A549 (cell line): Measurements from ENCODE around the gene VASN. TPM values are rescaled to one million over a fixed set of nuclear protein-coding genes. Genes with fewer than 3 reads are reported as not detected.

Experiments used
- ATAC-seq, 2 experiments: fragments of 200-7000 bp in 1 of 2; fragments of >200 bp in 1 of 2; cut with Nextera tagmentation in 1 of 2; cut with Tn5 transposase in 1 of 2; 3 replicates each; pipeline versions ENCODE4 v1.8.0 to v1.9.1; 2018 to 2020; ENCODE audit warnings: mild to moderate bottlenecking in 1 of 2, moderate library complexity in 1 of 2
- CTCF ChIA-PET: fragments of 300-600 bp; sonication (Branson Sonifier 250); formaldehyde crosslinking; extraction: SDS; loops from one replicate; lab custom pipeline; 2021; ENCODE audit warnings: antibody characterized with exemption, inconsistent platforms; lab: Yijun Ruan, JAX
- POLR2A ChIA-PET: fragments of 350-600 bp; formaldehyde crosslinking; extraction: SDS; loops from one replicate; lab custom pipeline; 2021; ENCODE audit warnings: antibody characterized with exemption, inconsistent platforms; lab: Yijun Ruan, JAX
- DNase-seq, 2 experiments: peaks; one replicate each; pipeline versions ENCODE4 v3.0.0 to v3.0.0-alpha.2; 2011 to 2016; ENCODE audit warnings: low read depth in 1 of 2, low spot score in 1 of 2
- FAIRE-seq: peaks from 2 replicates; lab custom pipeline; 2011; peaks lifted over from hg19 to GRCh38; lab: Jason Lieb, UNC
- H3K27ac ChIP-seq, 2 experiments: fragments of >200 bp; sonication (Bioruptor Twin); formaldehyde crosslinking; 3 replicates each; pipeline ENCODE4 v1.5.1; 2016 to 2017
- H3K4me1 ChIP-seq: fragments of >200 bp; sonication (Bioruptor Twin); formaldehyde crosslinking; 3 replicates; pipeline ENCODE4 v1.6.1; 2016
- H3K4me2 ChIP-seq: fragments of >200 bp; sonication (Bioruptor Twin); formaldehyde crosslinking; 3 replicates; pipeline ENCODE4 v1.6.1; 2016
- H3K4me3 ChIP-seq: fragments of >200 bp; sonication (Bioruptor Twin); formaldehyde crosslinking; 3 replicates; pipeline ENCODE4 v1.5.1; 2016
- H3K9me3 ChIP-seq: fragments of >200 bp; sonication (Bioruptor Twin); formaldehyde crosslinking; 3 replicates; pipeline ENCODE4 v1.6.1; 2016
- CBX2 ChIP-seq: fragments of 200-600 bp; sonication (generic); IDR thresholded peaks from 2 replicates; pipeline ENCODE4 v1.6.1; 2016; ENCODE audit warnings: low read depth, mild to moderate bottlenecking, borderline replicate concordance
- CHD4 ChIP-seq: fragments of 200-600 bp; sonication (generic); IDR thresholded peaks from 2 replicates; pipeline ENCODE4 v1.6.1; 2016; ENCODE audit warnings: antibody characterized with exemption, mild to moderate bottlenecking, borderline replicate concordance
- EHMT2 ChIP-seq: fragments of 200-600 bp; sonication (generic); IDR thresholded peaks from 2 replicates; pipeline ENCODE4 v1.6.1; 2016; ENCODE audit warnings: antibody characterized with exemption, low read depth, mild to moderate bottlenecking, moderate library complexity
- ESRRA ChIP-seq: fragments of 150-350 bp; IDR thresholded peaks from 2 replicates; pipeline ENCODE4 v1.6.1; 2014; ENCODE audit warnings: mild to moderate bottlenecking, low read length, borderline replicate concordance
- FOSB ChIP-seq: fragments of 250-450 bp; sonication (Bioruptor Pico); IDR thresholded peaks from 2 replicates; pipeline ENCODE4 v1.5.0; 2020; ENCODE audit warnings: mild to moderate bottlenecking, moderate library complexity
- FOSL2 ChIP-seq, 2 experiments: fragments of 450-650 bp in 1 of 2; fragments of >200 bp in 1 of 2; sonication (Bioruptor Twin) in 1 of 2; formaldehyde crosslinking; IDR thresholded peaks; 2 replicates each; pipeline versions ENCODE4 v1.5.0 to v1.6.1; 2016 to 2020; ENCODE audit warnings: mild to moderate bottlenecking in 1 of 2, moderate library complexity in 1 of 2
- HDAC2 ChIP-seq: fragments of 200-600 bp; sonication (generic); IDR thresholded peaks from 2 replicates; pipeline ENCODE4 v1.6.1; 2016
- HOXA7 ChIP-seq: fragments of 250-450 bp; sonication (Bioruptor Pico); IDR thresholded peaks from 2 replicates; pipeline ENCODE4 v1.5.0; 2020; ENCODE audit warnings: mild to moderate bottlenecking, moderate library complexity
- HOXB13 ChIP-seq: fragments of 250-450 bp; sonication (Bioruptor Pico); IDR thresholded peaks from 2 replicates; pipeline ENCODE4 v1.5.0; 2020; ENCODE audit warnings: low read depth, mild to moderate bottlenecking, moderate library complexity
- HOXB5 ChIP-seq: fragments of 250-450 bp; sonication (Bioruptor Pico); IDR thresholded peaks from 2 replicates; pipeline ENCODE4 v1.5.0; 2020; ENCODE audit warnings: mild to moderate bottlenecking, moderate library complexity
- KDM1A ChIP-seq: fragments of 200-600 bp; sonication (generic); IDR thresholded peaks from 2 replicates; pipeline ENCODE4 v1.6.1; 2016; ENCODE audit warnings: low read depth, mild to moderate bottlenecking
- NFE2L2 ChIP-seq: fragments of 150-350 bp; conservative IDR thresholded peaks from 2 replicates; pipeline ENCODE4 v1.6.1; 2014; ENCODE audit warnings: low read length
- POLR2A ChIP-seq: IDR thresholded peaks from 2 replicates; pipeline ENCODE4 v1.6.1; 2012; ENCODE audit warnings: mild to moderate bottlenecking, low read length
- RAD21 ChIP-seq, 2 experiments: fragments of >200 bp in 1 of 2; sonication (Bioruptor Twin) in 1 of 2; formaldehyde crosslinking in 1 of 2; IDR thresholded peaks in 1 of 2; conservative IDR thresholded peaks in 1 of 2; 2 replicates in 1 of 2; 3 replicates in 1 of 2; pipeline ENCODE4 v1.6.1; 2012 to 2018; ENCODE audit warnings: inconsistent platforms in 1 of 2
- RARB ChIP-seq: fragments of 250-450 bp; sonication (Bioruptor Pico); IDR thresholded peaks from 2 replicates; pipeline ENCODE4 v1.8.0; 2021; ENCODE audit warnings: mild to moderate bottlenecking, moderate library complexity
- RCOR1 ChIP-seq: fragments of 150-350 bp; IDR thresholded peaks from 2 replicates; pipeline ENCODE4 v1.6.1; 2014; ENCODE audit warnings: antibody characterized with exemption, low read length, low read depth
- RFX5 ChIP-seq: fragments of 450-650 bp; IDR thresholded peaks from 2 replicates; pipeline ENCODE4 v1.7.1; 2014; ENCODE audit warnings: antibody characterized with exemption, mild to moderate bottlenecking, moderate library complexity
- TP53 ChIP-seq: fragments of 250-450 bp; sonication (Bioruptor Pico); IDR thresholded peaks from 2 replicates; pipeline ENCODE4 v1.5.0; 2021; ENCODE audit warnings: mild to moderate bottlenecking, moderate library complexity
- ZFP36 ChIP-seq: fragments of 450-650 bp; IDR thresholded peaks from 2 replicates; pipeline ENCODE4 v1.6.1; 2014; ENCODE audit warnings: borderline replicate concordance; ENCODE audit not compliant: partially characterized antibody
- ZNF302 ChIP-seq: fragments of 250-450 bp; sonication (Bioruptor Pico); IDR thresholded peaks from 2 replicates; pipeline ENCODE4 v1.9.0; 2021; ENCODE audit warnings: inconsistent platforms, mild to moderate bottlenecking, moderate library complexity
- WGBS: methylation state at CpG from one replicate; pipeline ENCODE4 v1.1.6; 2017; ENCODE audit errors: missing lambda C conversion rate; 5-methylcytosine and 5-hydroxymethylcytosine counted together
- polyA plus RNA-seq, 4 experiments: library from polyadenylated mRNA; depleted of rRNA in 3 of 4; stranded (reverse); fragments of >200 nt; fragmentation: RNase III in 1 of 4; extraction: RNeasy Plus Mini Kit Qiagen cat#74134 plus additional on column Dnase treatment in 1 of 4; gene quantifications; 2 replicates in 3 of 4; 3 replicates in 1 of 4; pipeline ENCODE4 v1.2.3, GENCODE V29; 2011 to 2017
- TF ChIP-seq, protein P1 (sequence below): IDR thresholded peaks from 2 replicates; pipeline ENCODE4 v1.6.1; 2012
- TF ChIP-seq, protein P2 (sequence below): fragments of >200 bp; sonication (Bioruptor Twin); formaldehyde crosslinking; IDR thresholded peaks from 3 replicates; pipeline ENCODE4 v1.5.1; 2016
- TF ChIP-seq, protein P3 (sequence below): fragments of 450-650 bp; IDR thresholded peaks from 2 replicates; pipeline ENCODE4 v1.6.1; 2014; ENCODE audit warnings: antibody characterized with exemption

Gene VASN
- polyA plus RNA-seq, 2 of the 4 experiments (the other 2 are of a cell fraction) = 2.3 to 4.0 TPM

DNA sequence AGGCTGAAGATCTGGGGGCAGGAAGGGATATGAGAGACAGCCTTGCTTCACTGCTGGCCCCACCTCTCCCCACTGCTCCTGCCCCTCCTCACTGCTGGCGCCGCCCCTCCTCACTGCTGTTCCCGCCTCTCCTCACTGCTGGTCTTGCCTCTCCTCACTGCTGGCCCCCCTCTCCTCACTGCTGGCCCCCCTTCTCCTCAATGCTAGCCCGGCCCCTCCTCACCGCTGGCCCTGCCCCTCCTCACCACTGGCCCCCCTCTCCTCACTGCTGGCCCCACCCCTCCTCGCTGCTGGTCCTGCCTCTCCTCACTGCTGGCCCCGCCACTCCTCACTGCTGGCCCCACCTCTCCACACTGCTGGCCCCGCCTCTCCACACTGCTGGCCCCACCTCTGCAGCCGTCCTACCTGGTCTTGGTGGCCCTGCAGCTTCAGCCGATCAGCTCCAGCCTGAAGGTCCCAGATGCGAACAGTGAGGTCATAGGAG, 11.1 kb upstream of the VASN start:
- DNase-seq = peak in 1 of 2 experiments; percentile 55
- Histone ChIP-seq H3K4me1 (peaks cover 13% of the 10 kb centered on the region; the same call in 2 of the 3 replicates), H3K4me3 (no peak overlapping the region), H3K27ac (0 out of 6 replicates have a peak overlapping the region, but pooled peaks of 1 of the 2 experiments have one; percentile 24), H3K9me3 (no peaks in the 10 kb centered on the region), H3K4me2 (peak overlapping the region; percentile 28; the same call in 1 of the 3 replicates)
- TF ChIP-seq CBX2 (no peak), NFE2L2 (no peak), POLR2A (no peak), RAD21 (conservative IDR thresholded peaks at IDR 0.05 in 1 of 2, IDR thresholded peaks at IDR 0.05 in 1 of 2) (no peak), ZNF302 (CRISPR knock-in tag) (no peak), HOXB5 (CRISPR knock-in tag) (no peak), HOXB13 (no peak), CHD4 (no peak), RARB (CRISPR knock-in tag) (no peak), FOSL2 (IDR thresholded peaks at IDR 0.05) (no peak), FOSL2 (CRISPR knock-in tag; IDR thresholded peaks at IDR 0.05) (no peak), ESRRA (no peak), RFX5 (no peak), HOXA7 (CRISPR knock-in tag) (no peak), RCOR1 (no peak)
- TF ChIP-seq, protein P1, sequence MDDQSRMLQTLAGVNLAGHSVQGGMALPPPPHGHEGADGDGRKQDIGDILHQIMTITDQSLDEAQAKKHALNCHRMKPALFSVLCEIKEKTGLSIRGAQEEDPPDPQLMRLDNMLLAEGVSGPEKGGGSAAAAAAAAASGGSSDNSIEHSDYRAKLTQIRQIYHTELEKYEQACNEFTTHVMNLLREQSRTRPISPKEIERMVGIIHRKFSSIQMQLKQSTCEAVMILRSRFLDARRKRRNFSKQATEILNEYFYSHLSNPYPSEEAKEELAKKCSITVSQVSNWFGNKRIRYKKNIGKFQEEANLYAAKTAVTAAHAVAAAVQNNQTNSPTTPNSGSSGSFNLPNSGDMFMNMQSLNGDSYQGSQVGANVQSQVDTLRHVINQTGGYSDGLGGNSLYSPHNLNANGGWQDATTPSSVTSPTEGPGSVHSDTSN = no peak
- CTCF ChIA-PET = interaction anchor here (0.9 to 14.1 kb wide), 5 partner anchors 9 to 39 kb away, joined by 3 to 833 read pairs (median 47); partner anchors contain the start of gene VASN
- FAIRE-seq = no peak
- WGBS = 52% methylated on average over 6 of the region's 11 CpGs
- ATAC-seq = peak; percentile 79 to 92
- POLR2A ChIA-PET = no interaction called here

DNA sequence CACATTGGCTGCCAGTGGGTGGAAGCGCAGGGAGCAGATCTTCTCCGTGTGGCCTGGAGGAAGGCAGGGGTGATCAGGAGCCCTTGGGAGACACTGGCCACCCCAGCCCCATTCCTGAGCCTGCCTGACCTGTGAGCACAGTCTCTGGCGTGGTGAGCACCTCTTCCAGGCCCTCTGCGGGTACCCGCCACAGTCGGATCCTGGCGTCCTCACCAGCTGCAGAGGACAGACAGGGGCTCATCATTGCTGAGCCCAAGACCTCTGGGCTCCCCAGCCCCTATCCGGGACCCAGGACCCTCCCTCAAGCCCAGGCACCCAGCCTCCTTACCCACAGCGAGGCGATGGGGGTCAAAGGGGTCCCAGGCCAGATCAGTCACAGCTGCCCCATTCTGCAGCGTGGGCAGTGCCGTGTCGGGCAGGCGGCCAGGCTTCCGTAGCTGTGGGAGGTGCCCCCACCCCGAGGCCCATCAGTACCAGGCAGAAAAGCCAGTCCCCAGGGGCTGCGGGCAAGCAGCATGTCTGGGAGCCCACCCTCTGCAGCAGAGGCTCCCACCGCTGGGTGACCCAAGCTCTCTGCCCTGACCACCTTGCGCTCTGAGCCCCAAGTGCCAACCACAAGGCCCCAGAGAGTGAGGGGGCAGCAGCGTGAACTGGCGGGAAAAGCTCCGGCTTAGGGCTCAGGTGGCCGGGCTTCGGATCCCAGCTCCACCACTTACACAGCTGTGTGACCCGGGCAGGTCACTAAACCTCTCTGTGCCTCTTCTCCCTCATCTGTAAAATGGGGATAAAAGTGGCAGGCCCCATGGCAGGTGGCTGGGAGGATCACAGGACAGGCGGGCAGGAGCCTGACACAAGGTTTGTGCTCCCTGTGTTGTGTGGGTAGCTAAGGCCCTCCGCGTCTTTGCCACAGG, 10.4 kb upstream of the VASN start:
- POLR2A ChIA-PET = no interaction called here
- CTCF ChIA-PET = interaction anchor here (1.1 to 14.1 kb wide), 5 partner anchors 8 to 72 kb away, joined by 3 to 833 read pairs (median 47); partner anchors contain the start of gene VASN
- H3K4me2 ChIP-seq = no peak overlapping the region
- WGBS = 92% methylated on average over 28 of the region's 28 CpGs
- 0 out of 2 replicates have a peak, but pooled peaks have one; percentile 57 for TF ChIP-seq KDM1A
- TF ChIP-seq FOSB (CRISPR knock-in tag) = no peak
- TF ChIP-seq, protein P2, sequence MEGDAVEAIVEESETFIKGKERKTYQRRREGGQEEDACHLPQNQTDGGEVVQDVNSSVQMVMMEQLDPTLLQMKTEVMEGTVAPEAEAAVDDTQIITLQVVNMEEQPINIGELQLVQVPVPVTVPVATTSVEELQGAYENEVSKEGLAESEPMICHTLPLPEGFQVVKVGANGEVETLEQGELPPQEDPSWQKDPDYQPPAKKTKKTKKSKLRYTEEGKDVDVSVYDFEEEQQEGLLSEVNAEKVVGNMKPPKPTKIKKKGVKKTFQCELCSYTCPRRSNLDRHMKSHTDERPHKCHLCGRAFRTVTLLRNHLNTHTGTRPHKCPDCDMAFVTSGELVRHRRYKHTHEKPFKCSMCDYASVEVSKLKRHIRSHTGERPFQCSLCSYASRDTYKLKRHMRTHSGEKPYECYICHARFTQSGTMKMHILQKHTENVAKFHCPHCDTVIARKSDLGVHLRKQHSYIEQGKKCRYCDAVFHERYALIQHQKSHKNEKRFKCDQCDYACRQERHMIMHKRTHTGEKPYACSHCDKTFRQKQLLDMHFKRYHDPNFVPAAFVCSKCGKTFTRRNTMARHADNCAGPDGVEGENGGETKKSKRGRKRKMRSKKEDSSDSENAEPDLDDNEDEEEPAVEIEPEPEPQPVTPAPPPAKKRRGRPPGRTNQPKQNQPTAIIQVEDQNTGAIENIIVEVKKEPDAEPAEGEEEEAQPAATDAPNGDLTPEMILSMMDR = no peak
- peak; percentile 54 for TF ChIP-seq ZFP36
- peak; percentile 7 to 35; a peak in 2 of 6 replicates for ATAC-seq
- no peak overlapping the region for H3K4me3 ChIP-seq
- FAIRE-seq = no peak
- peaks cover 13% of the 10 kb centered on the region; the same call in 2 of the 3 replicates for H3K4me1 ChIP-seq
- H3K27ac ChIP-seq = no peak overlapping the region
- no peak for DNase-seq
- no peaks in the 10 kb centered on the region for H3K9me3 ChIP-seq

DNA sequence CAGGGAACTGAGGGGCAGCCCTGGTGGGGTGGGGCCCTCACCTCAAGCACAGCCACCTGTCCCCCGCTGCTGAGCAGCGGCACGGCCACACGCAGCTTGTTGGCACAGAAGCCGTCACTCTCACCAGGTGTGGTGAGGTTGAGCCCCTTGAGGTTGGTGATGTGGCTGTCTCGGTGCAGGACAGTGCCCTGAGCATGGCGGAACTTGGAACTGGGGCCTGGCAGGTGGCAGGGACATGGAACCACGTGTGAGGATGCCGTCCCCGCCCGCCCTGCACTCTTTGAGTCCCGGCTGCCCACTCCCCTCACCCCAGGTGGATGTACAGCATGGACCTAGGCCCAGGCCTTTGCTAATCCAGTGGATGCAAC, 9.7 kb upstream of the VASN start:
- WGBS = 87% methylated on average over 11 of the region's 12 CpGs
- ATAC-seq (no peak), DNase-seq (no peak), FAIRE-seq (no peak)
- Histone ChIP-seq H3K4me3 (no peak overlapping the region), H3K4me1 (peaks cover 13% of the 10 kb centered on the region; the same call in 2 of the 3 replicates), H3K27ac (no peak overlapping the region), H3K4me2 (no peak overlapping the region), H3K9me3 (no peaks in the 10 kb centered on the region)
- ChIA-PET POLR2A (no interaction called here), CTCF (interaction anchor here (1.1 to 14.1 kb wide), 4 partner anchors 18 to 73 kb away, joined by 3 to 833 read pairs (median 25); no protein-coding TSS in a partner anchor)
- TF ChIP-seq HOXB5 (CRISPR knock-in tag) (no peak), HDAC2 (no peak), HOXA7 (CRISPR knock-in tag) (no peak), EHMT2 (no peak), TP53 (CRISPR knock-in tag) (no peak), ZNF302 (CRISPR knock-in tag) (no peak)
- TF ChIP-seq, protein P3, sequence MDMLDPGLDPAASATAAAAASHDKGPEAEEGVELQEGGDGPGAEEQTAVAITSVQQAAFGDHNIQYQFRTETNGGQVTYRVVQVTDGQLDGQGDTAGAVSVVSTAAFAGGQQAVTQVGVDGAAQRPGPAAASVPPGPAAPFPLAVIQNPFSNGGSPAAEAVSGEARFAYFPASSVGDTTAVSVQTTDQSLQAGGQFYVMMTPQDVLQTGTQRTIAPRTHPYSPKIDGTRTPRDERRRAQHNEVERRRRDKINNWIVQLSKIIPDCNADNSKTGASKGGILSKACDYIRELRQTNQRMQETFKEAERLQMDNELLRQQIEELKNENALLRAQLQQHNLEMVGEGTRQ = no peak
